HepG2 (cell line): ENCODE results near the gene CPNE2. TPM values are rescaled to one million over a fixed set of nuclear protein-coding genes. Genes with fewer than 3 reads are reported as not detected.

Experiments
- GLI4 ChIP-seq: sonication (generic); formaldehyde crosslinking; IDR thresholded peaks from 2 replicates; pipeline ENCODE4 v1.5.1; 2020; ENCODE audit warnings: missing genetic modification reagents, mild to moderate bottlenecking, moderate library complexity, borderline replicate concordance
- HIVEP1 ChIP-seq: sonication (generic); formaldehyde crosslinking; IDR thresholded peaks from 2 replicates; pipeline ENCODE4 v1.4.0; 2020; ENCODE audit warnings: mild to moderate bottlenecking, missing genetic modification reagents
- HOXA3 ChIP-seq: sonication (generic); formaldehyde crosslinking; IDR thresholded peaks from 2 replicates; pipeline ENCODE4 v1.5.0; 2020; ENCODE audit warnings: missing genetic modification reagents
- HOXA5 ChIP-seq: sonication (generic); formaldehyde crosslinking; IDR thresholded peaks from 2 replicates; pipeline ENCODE4 v1.4.0; 2020; ENCODE audit warnings: missing genetic modification reagents
- IRF2 ChIP-seq: IDR thresholded peaks from 2 replicates; pipeline ENCODE4 v1.6.1; 2018; ENCODE audit warnings: missing genetic modification reagents, missing compliant biosample characterization
- KDM2A ChIP-seq: sonication (generic); formaldehyde crosslinking; IDR thresholded peaks from 2 replicates; pipeline ENCODE4 v1.4.0; 2020; ENCODE audit warnings: low read depth, missing genetic modification reagents, borderline replicate concordance
- NR2F6 ChIP-seq, 2 experiments: IDR thresholded peaks; 2 replicates each; pipeline ENCODE4 v1.6.1; 2016; ENCODE audit warnings: antibody characterized with exemption in 1 of 2, mild to moderate bottlenecking in 1 of 2
- PAX8 ChIP-seq: sonication (generic); formaldehyde crosslinking; IDR thresholded peaks from 2 replicates; pipeline ENCODE4 v1.8.0; 2022; ENCODE audit warnings: mild to moderate bottlenecking, missing genetic modification reagents, borderline replicate concordance
- RARA ChIP-seq: IDR thresholded peaks from 2 replicates; pipeline ENCODE4 v1.6.1; 2016; ENCODE audit warnings: missing genetic modification reagents, missing compliant biosample characterization
- SAP130 ChIP-seq: IDR thresholded peaks from 2 replicates; pipeline ENCODE4 v1.6.1; 2016; ENCODE audit warnings: low read depth
- TAF1 ChIP-seq: sonication (generic); formaldehyde crosslinking; IDR thresholded peaks from 2 replicates; pipeline ENCODE4 v1.4.0; 2020; ENCODE audit warnings: missing genetic modification reagents
- ZFYVE20 ChIP-seq: sonication (generic); formaldehyde crosslinking; IDR thresholded peaks from 2 replicates; pipeline ENCODE4 v1.8.0; 2023; ENCODE audit warnings: low read depth, mild to moderate bottlenecking, moderate library complexity, missing genetic modification reagents, borderline replicate concordance
- ZIK1 ChIP-seq: sonication (generic); formaldehyde crosslinking; IDR thresholded peaks from 2 replicates; pipeline ENCODE4 v1.5.0; 2020; ENCODE audit warnings: mild to moderate bottlenecking, low read depth, missing genetic modification reagents, borderline replicate concordance
- ZNF274 ChIP-seq: sonication (generic); formaldehyde crosslinking; IDR thresholded peaks from 2 replicates; pipeline ENCODE4 v1.5.1; 2020; ENCODE audit warnings: mild to moderate bottlenecking, missing genetic modification reagents
- ZNF616 ChIP-seq: sonication (generic); formaldehyde crosslinking; IDR thresholded peaks from 2 replicates; pipeline ENCODE4 v1.5.0; 2020; ENCODE audit warnings: low read depth, mild to moderate bottlenecking, missing genetic modification reagents
- ZNF670 ChIP-seq: sonication (generic); formaldehyde crosslinking; IDR thresholded peaks from 2 replicates; pipeline ENCODE4 v1.8.0; 2022; ENCODE audit warnings: mild to moderate bottlenecking, missing genetic modification reagents, borderline replicate concordance
- ZNF768 ChIP-seq: sonication (generic); formaldehyde crosslinking; IDR thresholded peaks from 2 replicates; pipeline ENCODE4 v1.4.0; 2020; ENCODE audit warnings: missing genetic modification reagents
- ZNF780A ChIP-seq: sonication (generic); formaldehyde crosslinking; IDR thresholded peaks from 2 replicates; pipeline ENCODE4 v1.8.0; 2022; ENCODE audit warnings: mild to moderate bottlenecking, missing genetic modification reagents, moderate library complexity
- ZNF878 ChIP-seq: sonication (generic); formaldehyde crosslinking; IDR thresholded peaks from 2 replicates; pipeline ENCODE4 v1.8.1; 2023; ENCODE audit warnings: mild to moderate bottlenecking, missing genetic modification reagents, moderate library complexity
- polyA plus RNA-seq, 8 experiments: library from polyadenylated mRNA; depleted of rRNA in 3 of 8; stranded (reverse) in 7 of 8; unstranded in 1 of 8; fragments of >200 nt; fragmentation: Illumina TruSeq in 4 of 8; extraction: Trizol in 4 of 8; gene quantifications; 2 replicates each; pipeline versions ENCODE4 v1.2.1 to v1.2.3, GENCODE V29; 2011 to 2016; ENCODE audit warnings: low read depth in 4 of 8, missing spikeins in 1 of 8, mixed read lengths in 1 of 8; ENCODE audit not compliant: insufficient read depth in 1 of 8
- total RNA-seq, 5 experiments: library from RNA; depleted of rRNA; stranded (reverse); fragments of >200 nt; fragmentation: Illumina TruSeq; extraction: Trizol; gene quantifications; 2 replicates each; pipeline ENCODE4 v1.2.3, GENCODE V29; 2016; ENCODE audit warnings: low read depth in 1 of 5
- TF ChIP-seq, protein P1 (sequence below): sonication (generic); formaldehyde crosslinking; IDR thresholded peaks from 2 replicates; pipeline ENCODE4 v1.5.0; 2020; ENCODE audit warnings: mild to moderate bottlenecking, low read depth, missing genetic modification reagents, borderline replicate concordance
- TF ChIP-seq, protein P2 (sequence below): IDR thresholded peaks from 2 replicates; pipeline ENCODE4 v1.6.1; 2012; ENCODE audit warnings: low read length, improper control_type of control experiment
- TF ChIP-seq, protein P3 (sequence below): sonication (generic); formaldehyde crosslinking; IDR thresholded peaks from 2 replicates; pipeline ENCODE4 v1.4.0; 2020; ENCODE audit warnings: mild to moderate bottlenecking, missing genetic modification reagents
- TF ChIP-seq, protein P4 (sequence below): sonication (generic); formaldehyde crosslinking; IDR thresholded peaks from 2 replicates; pipeline ENCODE4 v1.5.1; 2020; ENCODE audit warnings: missing genetic modification reagents, mild to moderate bottlenecking, borderline replicate concordance

CPNE2 gene
- total and polyA plus RNA-seq, 2 of the 13 experiments (the other 11 are each of a cell fraction or from before 2014, with no cell fraction given) = 10.6 to 23.3 TPM

DNA sequence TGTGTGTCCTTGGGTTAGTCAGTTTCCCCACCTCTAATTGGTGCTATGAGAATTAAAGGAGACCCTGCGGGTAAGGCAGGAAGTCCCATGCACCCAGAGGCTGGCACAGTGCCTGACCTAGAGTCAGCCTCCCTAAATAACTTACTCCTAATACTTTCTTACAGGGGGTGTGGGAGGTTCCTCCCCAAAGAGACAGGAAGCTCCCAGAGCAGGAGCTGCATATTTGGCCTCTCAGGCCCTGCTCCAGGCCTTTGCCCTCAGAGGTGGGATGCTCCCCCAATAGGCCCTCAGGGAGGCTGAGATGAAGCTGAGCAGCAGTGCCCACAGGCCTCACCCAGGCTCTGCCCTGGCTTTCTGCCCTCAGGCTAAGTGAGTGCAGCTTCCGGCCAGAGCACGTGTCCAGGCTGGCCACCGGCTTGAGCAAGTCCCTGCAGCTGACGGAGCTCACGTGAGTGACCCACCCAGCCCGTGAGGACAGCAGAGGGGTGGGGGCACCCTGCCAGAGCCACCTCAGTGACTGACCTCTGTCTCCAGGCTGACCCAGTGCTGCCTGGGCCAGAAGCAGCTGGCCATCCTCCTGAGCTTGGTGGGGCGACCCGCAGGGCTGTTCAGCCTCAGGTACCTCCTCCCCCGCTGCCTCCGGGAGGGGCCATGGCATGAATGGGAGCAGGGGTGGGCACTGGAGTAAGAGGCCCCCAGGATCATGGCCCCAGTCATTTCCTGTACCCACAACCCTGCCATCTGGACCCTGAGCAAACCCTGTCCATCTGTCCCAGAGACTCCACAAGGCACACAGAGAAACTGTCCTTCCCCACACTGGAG, 31.1 kb upstream of the CPNE2 start (continued):
- TF ChIP-seq, protein P1, sequence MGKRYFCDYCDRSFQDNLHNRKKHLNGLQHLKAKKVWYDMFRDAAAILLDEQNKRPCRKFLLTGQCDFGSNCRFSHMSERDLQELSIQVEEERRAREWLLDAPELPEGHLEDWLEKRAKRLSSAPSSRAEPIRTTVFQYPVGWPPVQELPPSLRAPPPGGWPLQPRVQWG (CRISPR knock-in tag) = no peak
- TF ChIP-seq IRF2 (CRISPR knock-in tag) = no peak
- TF ChIP-seq GLI4 (CRISPR knock-in tag) = no peak
- no peak for TF ChIP-seq HOXA5
- TF ChIP-seq PAX8 (CRISPR knock-in tag) = no peak
- peak; percentile 47; the same call in 1 of the 2 replicates for TF ChIP-seq KDM2A (CRISPR knock-in tag)
- peak; percentile 33; the same call in 1 of the 2 replicates for TF ChIP-seq ZNF768 (CRISPR knock-in tag)
- TF ChIP-seq, protein P2, sequence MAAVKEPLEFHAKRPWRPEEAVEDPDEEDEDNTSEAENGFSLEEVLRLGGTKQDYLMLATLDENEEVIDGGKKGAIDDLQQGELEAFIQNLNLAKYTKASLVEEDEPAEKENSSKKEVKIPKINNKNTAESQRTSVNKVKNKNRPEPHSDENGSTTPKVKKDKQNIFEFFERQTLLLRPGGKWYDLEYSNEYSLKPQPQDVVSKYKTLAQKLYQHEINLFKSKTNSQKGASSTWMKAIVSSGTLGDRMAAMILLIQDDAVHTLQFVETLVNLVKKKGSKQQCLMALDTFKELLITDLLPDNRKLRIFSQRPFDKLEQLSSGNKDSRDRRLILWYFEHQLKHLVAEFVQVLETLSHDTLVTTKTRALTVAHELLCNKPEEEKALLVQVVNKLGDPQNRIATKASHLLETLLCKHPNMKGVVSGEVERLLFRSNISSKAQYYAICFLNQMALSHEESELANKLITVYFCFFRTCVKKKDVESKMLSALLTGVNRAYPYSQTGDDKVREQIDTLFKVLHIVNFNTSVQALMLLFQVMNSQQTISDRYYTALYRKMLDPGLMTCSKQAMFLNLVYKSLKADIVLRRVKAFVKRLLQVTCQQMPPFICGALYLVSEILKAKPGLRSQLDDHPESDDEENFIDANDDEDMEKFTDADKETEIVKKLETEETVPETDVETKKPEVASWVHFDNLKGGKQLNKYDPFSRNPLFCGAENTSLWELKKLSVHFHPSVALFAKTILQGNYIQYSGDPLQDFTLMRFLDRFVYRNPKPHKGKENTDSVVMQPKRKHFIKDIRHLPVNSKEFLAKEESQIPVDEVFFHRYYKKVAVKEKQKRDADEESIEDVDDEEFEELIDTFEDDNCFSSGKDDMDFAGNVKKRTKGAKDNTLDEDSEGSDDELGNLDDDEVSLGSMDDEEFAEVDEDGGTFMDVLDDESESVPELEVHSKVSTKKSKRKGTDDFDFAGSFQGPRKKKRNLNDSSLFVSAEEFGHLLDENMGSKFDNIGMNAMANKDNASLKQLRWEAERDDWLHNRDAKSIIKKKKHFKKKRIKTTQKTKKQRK = no peak
- TF ChIP-seq NR2F6 (IDR thresholded peaks at IDR 0.05) = no peak
- peak; percentile 39; the same call in 1 of the 2 replicates for TF ChIP-seq NR2F6 (CRISPR knock-in tag; IDR thresholded peaks at IDR 0.05)
- TF ChIP-seq, protein P3, sequence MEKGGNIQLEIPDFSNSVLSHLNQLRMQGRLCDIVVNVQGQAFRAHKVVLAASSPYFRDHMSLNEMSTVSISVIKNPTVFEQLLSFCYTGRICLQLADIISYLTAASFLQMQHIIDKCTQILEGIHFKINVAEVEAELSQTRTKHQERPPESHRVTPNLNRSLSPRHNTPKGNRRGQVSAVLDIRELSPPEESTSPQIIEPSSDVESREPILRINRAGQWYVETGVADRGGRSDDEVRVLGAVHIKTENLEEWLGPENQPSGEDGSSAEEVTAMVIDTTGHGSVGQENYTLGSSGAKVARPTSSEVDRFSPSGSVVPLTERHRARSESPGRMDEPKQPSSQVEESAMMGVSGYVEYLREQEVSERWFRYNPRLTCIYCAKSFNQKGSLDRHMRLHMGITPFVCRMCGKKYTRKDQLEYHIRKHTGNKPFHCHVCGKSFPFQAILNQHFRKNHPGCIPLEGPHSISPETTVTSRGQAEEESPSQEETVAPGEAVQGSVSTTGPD (CRISPR knock-in tag) = no peak
- TF ChIP-seq ZFYVE20 (CRISPR knock-in tag) = 0 out of 2 replicates have a peak, but pooled peaks have one; percentile 22
- peak; percentile 41; the same call in 1 of the 2 replicates for TF ChIP-seq RARA (CRISPR knock-in tag)
- TF ChIP-seq ZNF274 (CRISPR knock-in tag) = no peak
- peak; percentile 86 for TF ChIP-seq HIVEP1 (CRISPR knock-in tag)
- TF ChIP-seq ZNF878 = no peak
- no peak for TF ChIP-seq ZNF780A
- TF ChIP-seq ZNF670 (CRISPR knock-in tag) = no peak
- peak; percentile 29; the same call in 1 of the 2 replicates for TF ChIP-seq TAF1 (CRISPR knock-in tag)
- TF ChIP-seq HOXA3 (CRISPR knock-in tag) = peak; percentile 35; the same call in 1 of the 2 replicates
- TF ChIP-seq ZNF616 (CRISPR knock-in tag) = no peak
- TF ChIP-seq, protein P4, sequence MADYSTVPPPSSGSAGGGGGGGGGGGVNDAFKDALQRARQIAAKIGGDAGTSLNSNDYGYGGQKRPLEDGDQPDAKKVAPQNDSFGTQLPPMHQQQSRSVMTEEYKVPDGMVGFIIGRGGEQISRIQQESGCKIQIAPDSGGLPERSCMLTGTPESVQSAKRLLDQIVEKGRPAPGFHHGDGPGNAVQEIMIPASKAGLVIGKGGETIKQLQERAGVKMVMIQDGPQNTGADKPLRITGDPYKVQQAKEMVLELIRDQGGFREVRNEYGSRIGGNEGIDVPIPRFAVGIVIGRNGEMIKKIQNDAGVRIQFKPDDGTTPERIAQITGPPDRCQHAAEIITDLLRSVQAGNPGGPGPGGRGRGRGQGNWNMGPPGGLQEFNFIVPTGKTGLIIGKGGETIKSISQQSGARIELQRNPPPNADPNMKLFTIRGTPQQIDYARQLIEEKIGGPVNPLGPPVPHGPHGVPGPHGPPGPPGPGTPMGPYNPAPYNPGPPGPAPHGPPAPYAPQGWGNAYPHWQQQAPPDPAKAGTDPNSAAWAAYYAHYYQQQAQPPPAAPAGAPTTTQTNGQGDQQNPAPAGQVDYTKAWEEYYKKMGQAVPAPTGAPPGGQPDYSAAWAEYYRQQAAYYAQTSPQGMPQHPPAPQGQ (CRISPR knock-in tag) = no peak
- no peak for TF ChIP-seq ZIK1 (CRISPR knock-in tag)
- peak; percentile 37; the same call in 1 of the 2 replicates for TF ChIP-seq SAP130 (CRISPR knock-in tag)
